IMR-90 (cell line): ENCODE data around the gene ZNF366.

Experiments
- BHLHE40 ChIP-seq: fragments of 150-350 bp; IDR thresholded peaks from 2 replicates; pipeline ENCODE4 v1.6.1; 2016; ENCODE audit warnings: mild to moderate bottlenecking, low read depth, low read length
- CTCF ChIP-seq: conservative IDR thresholded peaks from 2 replicates; pipeline ENCODE4 v1.5.1; 2012; ENCODE audit warnings: mild to moderate bottlenecking, low read depth, low read length, improper control_type of control experiment
- POLR2A ChIP-seq: IDR thresholded peaks from 2 replicates; pipeline ENCODE4 v1.6.1; 2012; ENCODE audit warnings: mild to moderate bottlenecking, low read depth, low read length
- RFX5 ChIP-seq: IDR thresholded peaks from 2 replicates; pipeline ENCODE4 v1.8.0; 2012; ENCODE audit warnings: low read depth, mild to moderate bottlenecking, low read length, moderate library complexity

- TF ChIP-seq POLR2A (no peak), CTCF (no peak), RFX5 (no peak), BHLHE40 (no peak)
Observed at GRCh38 chr5:72511774-72512592, 4.8 kb upstream of the ZNF366 start.
